GM12878 (cell line): Measurements from ENCODE around the gene LTBP3. TPM values are rescaled to one million over a fixed set of nuclear protein-coding genes. Genes with fewer than 3 reads are reported as not detected.

Experiments used
- ATAC-seq: fragments of 200-7000 bp; cut with Tn5 transposase; 3 replicates; pipeline ENCODE4 v1.9.1; 2020; ENCODE audit warnings: mild to moderate bottlenecking, moderate library complexity
- BruUV-seq: library from RNA; stranded (reverse); fragments of 400-500 nt; replicated peaks from 2 replicates; lab custom pipeline; 2021; lab: Mats Ljungman, UMichigan
- CTCF ChIA-PET: fragments of 300-600 bp; sonication (Branson Sonifier 250); formaldehyde crosslinking; extraction: SDS; loops from one replicate; lab custom pipeline; 2021; ENCODE audit warnings: inconsistent platforms; lab: Yijun Ruan, JAX
- POLR2A ChIA-PET: fragments of 350-600 bp; formaldehyde crosslinking; extraction: SDS; loops from one replicate; lab custom pipeline; 2021; ENCODE audit warnings: inconsistent platforms; lab: Charles Lee
- RAD21 ChIA-PET: fragments of 300-600 bp; sonication (Branson Sonifier 250); formaldehyde crosslinking; loops from one replicate; lab custom pipeline; 2023; ENCODE audit warnings: antibody characterized with exemption; ENCODE audit not compliant: unreplicated experiment; lab: Charles Lee
- SMC1A ChIA-PET: fragments of 300-600 bp; sonication (Branson Sonifier 250); formaldehyde crosslinking; loops from one replicate; lab custom pipeline; 2023; ENCODE audit not compliant: unreplicated experiment, uncharacterized antibody; lab: Charles Lee
- DNase-seq: peaks from one replicate; pipeline ENCODE4 v3.0.0-alpha.2; 2011; ENCODE audit warnings: low read depth, low spot score
- FAIRE-seq: peaks from 3 replicates; lab custom pipeline; 2011; peaks lifted over from hg19 to GRCh38; lab: Jason Lieb, UNC
- H2AFZ ChIP-seq: 2 replicates; pipeline ENCODE4 v1.6.0; 2011; ENCODE audit warnings: low read depth, low read length, control low read depth; ENCODE audit not compliant: control insufficient read depth
- H3K27ac ChIP-seq: 2 replicates; pipeline ENCODE4 v1.5.1; 2011; ENCODE audit warnings: control low read depth; ENCODE audit not compliant: control insufficient read depth, insufficient read depth
- H3K27me3 ChIP-seq, 2 experiments: replicated peaks in 1 of 2; 2 replicates each; pipeline versions ENCODE4 v1.6.0 to v1.6.1; 2011; ENCODE audit warnings: low read length in 1 of 2; ENCODE audit not compliant: control insufficient read depth in 2 of 2, insufficient read depth in 2 of 2
- H3K36me3 ChIP-seq, 2 experiments: 2 replicates each; pipeline ENCODE4 v1.5.1; 2011; ENCODE audit warnings: low read length in 1 of 2; ENCODE audit not compliant: control insufficient read depth in 2 of 2, insufficient read depth in 2 of 2
- H3K4me1 ChIP-seq: 2 replicates; pipeline ENCODE4 v1.6.1; 2011; ENCODE audit warnings: mild to moderate bottlenecking, low read length, moderate library complexity, mixed read lengths; ENCODE audit not compliant: control insufficient read depth, insufficient read depth
- H3K4me2 ChIP-seq: 2 replicates; pipeline ENCODE4 v1.6.0; 2011; ENCODE audit warnings: control low read depth; ENCODE audit not compliant: control insufficient read depth, insufficient read depth
- H3K4me3 ChIP-seq: fragments of 200-600 bp; sonication (generic); 2 replicates; pipeline ENCODE4 v1.5.1; 2016
- H3K79me2 ChIP-seq: 2 replicates; pipeline ENCODE4 v1.6.0; 2011; ENCODE audit warnings: low read length; ENCODE audit not compliant: control insufficient read depth, insufficient read depth
- H3K9ac ChIP-seq: 2 replicates; pipeline ENCODE4 v1.8.0; 2011; ENCODE audit warnings: low read length, control low read depth, mixed read lengths; ENCODE audit not compliant: control insufficient read depth, insufficient read depth
- H3K9me3 ChIP-seq: replicated peaks from 3 replicates; pipeline ENCODE4 v1.5.1; 2011; ENCODE audit warnings: mild to moderate bottlenecking, low read length; ENCODE audit not compliant: control insufficient read depth, insufficient read depth
- H4K20me1 ChIP-seq: 2 replicates; pipeline ENCODE4 v1.6.0; 2011; ENCODE audit not compliant: control insufficient read depth, insufficient read depth
- CBX5 ChIP-seq: sonication (generic); IDR thresholded peaks from 2 replicates; pipeline ENCODE4 v1.6.1; 2016; ENCODE audit warnings: low read depth, moderate library complexity, mild to moderate bottlenecking, inconsistent platforms
- CEBPB ChIP-seq, 2 experiments: fragments of 150-350 bp in 1 of 2; IDR thresholded peaks; 2 replicates each; pipeline ENCODE4 v1.6.1; 2012 to 2014; ENCODE audit warnings: low read depth in 2 of 2, low read length in 2 of 2, borderline replicate concordance in 1 of 2, inconsistent platforms in 1 of 2
- HDAC6 ChIP-seq: fragments of 200-600 bp; sonication (generic); IDR thresholded peaks from one replicate; pipeline ENCODE4 v1.8.0; 2017; ENCODE audit warnings: antibody characterized with exemption; ENCODE audit not compliant: unreplicated experiment
- MLLT1 ChIP-seq: fragments of 450-650 bp; IDR thresholded peaks from 2 replicates; pipeline ENCODE4 v1.6.1; 2016; ENCODE audit warnings: mild to moderate bottlenecking
- POU2F2 ChIP-seq: IDR thresholded peaks from 3 replicates; pipeline ENCODE4 v1.6.1; 2011; ENCODE audit warnings: low read depth, mild to moderate bottlenecking, low read length, borderline replicate concordance
- RBBP5 ChIP-seq: fragments of 200-600 bp; sonication (generic); conservative IDR thresholded peaks from 2 replicates; pipeline ENCODE4 v1.6.1; 2016
- SMARCA5 ChIP-seq: fragments of 450-650 bp; IDR thresholded peaks from 2 replicates; pipeline ENCODE4 v1.6.1; 2017; ENCODE audit warnings: mild to moderate bottlenecking
- SRF ChIP-seq, 2 experiments: IDR thresholded peaks; 2 replicates each; pipeline ENCODE4 v1.6.1; 2011; ENCODE audit warnings: low read depth in 2 of 2, low read length in 2 of 2, mild to moderate bottlenecking in 1 of 2, moderate library complexity in 1 of 2
- ZNF217 ChIP-seq: fragments of 450-650 bp; IDR thresholded peaks from 2 replicates; pipeline ENCODE4 v1.6.1; 2017; ENCODE audit warnings: antibody characterized with exemption, mild to moderate bottlenecking
- ZNF622 ChIP-seq: fragments of 450-650 bp; IDR thresholded peaks from 2 replicates; pipeline ENCODE4 v1.6.1; 2017; ENCODE audit warnings: mild to moderate bottlenecking, inconsistent platforms
- in situ Hi-C: fragments of 300-500 bp; cut with MboI; formaldehyde crosslinking; loops from 9 replicates; pipeline ENCODE4 v1.14.3; 2018; ENCODE audit warnings: mixed read lengths
- intact Hi-C: fragments of 100-400 bp; cut with micrococcal nuclease; formaldehyde crosslinking; loops from one replicate; pipeline ENCODE4 v1.14.2; 2022; ENCODE audit not compliant: unreplicated experiment
- polyA plus RNA-seq, 11 experiments: library from polyadenylated mRNA; depleted of rRNA in 4 of 11; unstranded in 6 of 11; stranded (reverse) in 5 of 11; fragments of >200 nt; fragmentation: Nextera tagmentation in 4 of 11; fragmentation: Illumina TruSeq in 1 of 11; extraction: Ambion mirVana in 4 of 11; extraction: Trizol in 1 of 11; gene quantifications; 1 replicate in 1 of 11; 2 replicates in 10 of 11; pipeline versions ENCODE4 v1.2.1 to v1.2.3, GENCODE V29; 2011 to 2016; ENCODE audit warnings: inconsistent platforms in 2 of 11, missing spikeins in 2 of 11, low read depth in 1 of 11
- total RNA-seq, 4 experiments: library from RNA; depleted of rRNA in 3 of 4; stranded (reverse); fragments of >200 nt in 3 of 4; fragmentation: Illumina TruSeq in 1 of 4; extraction: Trizol in 1 of 4; gene quantifications; 2 replicates each; pipeline versions ENCODE4 v1.2.1 to v1.2.3, GENCODE V29; 2013 to 2021
- TF ChIP-seq, protein P1 (sequence below): fragments of 450-650 bp; IDR thresholded peaks from 2 replicates; pipeline ENCODE4 v1.6.1; 2017; ENCODE audit warnings: mild to moderate bottlenecking, moderate library complexity

Gene LTBP3
- total and polyA plus RNA-seq, 10 of the 15 experiments (the other 5 are each of a cell fraction or from before 2014, with no cell fraction given) = 2.2 to 12.2 (median 6.2) TPM; not detected in 2

DNA sequence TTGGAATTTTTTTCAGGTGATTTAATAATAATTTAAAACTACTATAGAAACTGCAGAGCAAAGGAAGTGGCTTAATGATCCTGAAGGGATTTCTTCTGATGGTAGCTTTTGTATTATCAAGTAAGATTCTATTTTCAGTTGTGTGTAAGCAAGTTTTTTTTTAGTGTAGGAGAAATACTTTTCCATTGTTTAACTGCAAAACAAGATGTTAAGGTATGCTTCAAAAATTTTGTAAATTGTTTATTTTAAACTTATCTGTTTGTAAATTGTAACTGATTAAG lies 55.9 kb downstream of the LTBP3 start:
- Histone ChIP-seq H3K27me3 (no peaks in the 10 kb centered on the region), H3K4me2 (peak overlapping the region; percentile 87; the same call in 1 of the 2 replicates), H3K27ac (peak overlapping the region; percentile 100; the same call in 1 of the 2 replicates), H3K36me3 (peaks cover 6 to 36% of the 10 kb centered on the region in 2 experiments), H3K79me2 (peaks cover 92% of the 10 kb centered on the region), H3K9ac (peak overlapping the region; percentile 100), H3K4me3 (peak overlapping the region; percentile 98), H3K9me3 (no peaks in the 10 kb centered on the region), H3K4me1 (peaks cover 7% of the 10 kb centered on the region; the same call in 1 of the 2 replicates), H4K20me1 (peaks cover 15% of the 10 kb centered on the region), H2AFZ (no peak overlapping the region)
- ATAC-seq (no peak), DNase-seq (no peak), FAIRE-seq (no peak)
- in situ Hi-C loops = no loop called here
- intact Hi-C loops = no loop called here
- POLR2A ChIA-PET = interaction anchor here (0.7 to 10.3 kb wide), 9 partner anchors 9 to 124 kb away, joined by 3 to 323 read pairs (median 6); partner anchors contain the start of genes MALAT1, NEAT1 and SLC25A45
- SMC1A ChIA-PET = interaction anchor here (0.6 to 19.3 kb wide), 7 partner anchors 8 to 87 kb away, joined by 3 to 481 read pairs (median 6); partner anchors contain the start of gene MALAT1
- TF ChIP-seq, protein P1, sequence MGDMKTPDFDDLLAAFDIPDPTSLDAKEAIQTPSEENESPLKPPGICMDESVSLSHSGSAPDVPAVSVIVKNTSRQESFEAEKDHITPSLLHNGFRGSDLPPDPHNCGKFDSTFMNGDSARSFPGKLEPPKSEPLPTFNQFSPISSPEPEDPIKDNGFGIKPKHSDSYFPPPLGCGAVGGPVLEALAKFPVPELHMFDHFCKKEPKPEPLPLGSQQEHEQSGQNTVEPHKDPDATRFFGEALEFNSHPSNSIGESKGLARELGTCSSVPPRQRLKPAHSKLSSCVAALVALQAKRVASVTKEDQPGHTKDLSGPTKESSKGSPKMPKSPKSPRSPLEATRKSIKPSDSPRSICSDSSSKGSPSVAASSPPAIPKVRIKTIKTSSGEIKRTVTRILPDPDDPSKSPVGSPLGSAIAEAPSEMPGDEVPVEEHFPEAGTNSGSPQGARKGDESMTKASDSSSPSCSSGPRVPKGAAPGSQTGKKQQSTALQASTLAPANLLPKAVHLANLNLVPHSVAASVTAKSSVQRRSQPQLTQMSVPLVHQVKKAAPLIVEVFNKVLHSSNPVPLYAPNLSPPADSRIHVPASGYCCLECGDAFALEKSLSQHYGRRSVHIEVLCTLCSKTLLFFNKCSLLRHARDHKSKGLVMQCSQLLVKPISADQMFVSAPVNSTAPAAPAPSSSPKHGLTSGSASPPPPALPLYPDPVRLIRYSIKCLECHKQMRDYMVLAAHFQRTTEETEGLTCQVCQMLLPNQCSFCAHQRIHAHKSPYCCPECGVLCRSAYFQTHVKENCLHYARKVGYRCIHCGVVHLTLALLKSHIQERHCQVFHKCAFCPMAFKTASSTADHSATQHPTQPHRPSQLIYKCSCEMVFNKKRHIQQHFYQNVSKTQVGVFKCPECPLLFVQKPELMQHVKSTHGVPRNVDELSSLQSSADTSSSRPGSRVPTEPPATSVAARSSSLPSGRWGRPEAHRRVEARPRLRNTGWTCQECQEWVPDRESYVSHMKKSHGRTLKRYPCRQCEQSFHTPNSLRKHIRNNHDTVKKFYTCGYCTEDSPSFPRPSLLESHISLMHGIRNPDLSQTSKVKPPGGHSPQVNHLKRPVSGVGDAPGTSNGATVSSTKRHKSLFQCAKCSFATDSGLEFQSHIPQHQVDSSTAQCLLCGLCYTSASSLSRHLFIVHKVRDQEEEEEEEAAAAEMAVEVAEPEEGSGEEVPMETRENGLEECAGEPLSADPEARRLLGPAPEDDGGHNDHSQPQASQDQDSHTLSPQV = no peak
- TF ChIP-seq ZNF622 = no peak
- no peak for TF ChIP-seq HDAC6
- no peak for TF ChIP-seq ZNF217
- TF ChIP-seq RBBP5 = no peak
- no peak for TF ChIP-seq SMARCA5
- TF ChIP-seq SRF (IDR thresholded peaks at IDR 0.05; ENCODE audit: low read depth in 2 of 2, low read length in 2 of 2) = no peak
- TF ChIP-seq MLLT1 = no peak
- TF ChIP-seq CBX5 = no peak
- no peak for TF ChIP-seq POU2F2
- no peak for TF ChIP-seq CEBPB (IDR thresholded peaks at IDR 0.05; ENCODE audit: borderline replicate concordance in 1 of 2, low read depth in 2 of 2, low read length in 2 of 2)
- CTCF ChIA-PET = interaction anchor here (0.7 to 27.9 kb wide), 8 partner anchors 14 to 169 kb away, joined by 3 to 728 read pairs (median 4); partner anchors contain the start of gene DPF2
- RAD21 ChIA-PET = interaction anchor here (1.7 to 14.2 kb wide), 5 partner anchors 8 to 80 kb away, joined by 5 to 282 read pairs (median 179); partner anchors contain the start of gene NEAT1
- BruUV-seq = no TSS peak
